NB4 (cell line): ENCODE measurements around the gene SLC6A12.

Source experiments
- TF ChIP-seq, protein P1 (sequence below): IDR thresholded peaks from one replicate; pipeline ENCODE4 v1.5.1; 2012; ENCODE audit warnings: low read depth, low read length
- TF ChIP-seq, protein P2 (sequence below): IDR thresholded peaks from 2 replicates; pipeline ENCODE4 v1.6.1; 2011; ENCODE audit warnings: low read depth, low read length

DNA sequence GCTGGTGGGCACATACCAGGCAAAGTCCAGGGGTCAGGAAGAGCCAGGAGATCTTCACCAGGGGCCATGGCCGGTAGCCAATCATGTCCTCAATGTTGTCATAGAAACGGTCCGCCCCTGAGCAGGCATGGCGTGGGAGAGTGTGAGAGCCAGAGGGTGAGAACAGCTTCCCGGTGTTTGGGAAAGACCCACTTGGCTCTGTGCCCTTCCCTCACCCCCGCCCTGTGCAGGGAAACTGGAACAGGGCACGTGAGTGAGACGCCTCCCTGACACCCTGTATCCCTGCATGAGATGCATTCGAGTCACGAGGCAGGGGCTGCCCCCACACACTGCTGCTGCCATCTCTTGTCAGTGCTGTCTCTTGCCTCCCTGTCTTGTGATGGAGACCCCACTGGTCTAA is 20.7 kb downstream of the SLC6A12 start:
- TF ChIP-seq, protein P1, sequence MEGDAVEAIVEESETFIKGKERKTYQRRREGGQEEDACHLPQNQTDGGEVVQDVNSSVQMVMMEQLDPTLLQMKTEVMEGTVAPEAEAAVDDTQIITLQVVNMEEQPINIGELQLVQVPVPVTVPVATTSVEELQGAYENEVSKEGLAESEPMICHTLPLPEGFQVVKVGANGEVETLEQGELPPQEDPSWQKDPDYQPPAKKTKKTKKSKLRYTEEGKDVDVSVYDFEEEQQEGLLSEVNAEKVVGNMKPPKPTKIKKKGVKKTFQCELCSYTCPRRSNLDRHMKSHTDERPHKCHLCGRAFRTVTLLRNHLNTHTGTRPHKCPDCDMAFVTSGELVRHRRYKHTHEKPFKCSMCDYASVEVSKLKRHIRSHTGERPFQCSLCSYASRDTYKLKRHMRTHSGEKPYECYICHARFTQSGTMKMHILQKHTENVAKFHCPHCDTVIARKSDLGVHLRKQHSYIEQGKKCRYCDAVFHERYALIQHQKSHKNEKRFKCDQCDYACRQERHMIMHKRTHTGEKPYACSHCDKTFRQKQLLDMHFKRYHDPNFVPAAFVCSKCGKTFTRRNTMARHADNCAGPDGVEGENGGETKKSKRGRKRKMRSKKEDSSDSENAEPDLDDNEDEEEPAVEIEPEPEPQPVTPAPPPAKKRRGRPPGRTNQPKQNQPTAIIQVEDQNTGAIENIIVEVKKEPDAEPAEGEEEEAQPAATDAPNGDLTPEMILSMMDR = no peak
- TF ChIP-seq, protein P2, sequence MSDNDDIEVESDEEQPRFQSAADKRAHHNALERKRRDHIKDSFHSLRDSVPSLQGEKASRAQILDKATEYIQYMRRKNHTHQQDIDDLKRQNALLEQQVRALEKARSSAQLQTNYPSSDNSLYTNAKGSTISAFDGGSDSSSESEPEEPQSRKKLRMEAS = no peak
